AG09309 (cell line): ENCODE measurements around the gene ITIH4.
A peak's percentile ranks its signal among the peaks of the same experiment; 100 is the strongest.

Source experiments
- DNase-seq: peaks from one replicate; pipeline ENCODE4 v3.0.0-alpha.2; 2010; ENCODE audit warnings: low read depth
- H3K4me3 ChIP-seq: 2 replicates; pipeline ENCODE4 v1.5.1; 2011; ENCODE audit warnings: mild to moderate bottlenecking, low read depth, low read length, moderate library complexity; ENCODE audit not compliant: control insufficient read depth
- TF ChIP-seq, protein P1 (sequence below): IDR thresholded peaks from 2 replicates; pipeline ENCODE4 v1.5.1; 2011; ENCODE audit warnings: mild to moderate bottlenecking, low read depth, low read length, inconsistent platforms; ENCODE audit not compliant: insufficient read depth, control insufficient read depth; ENCODE audit errors: missing control alignments

The ITIH4 gene

DNA sequence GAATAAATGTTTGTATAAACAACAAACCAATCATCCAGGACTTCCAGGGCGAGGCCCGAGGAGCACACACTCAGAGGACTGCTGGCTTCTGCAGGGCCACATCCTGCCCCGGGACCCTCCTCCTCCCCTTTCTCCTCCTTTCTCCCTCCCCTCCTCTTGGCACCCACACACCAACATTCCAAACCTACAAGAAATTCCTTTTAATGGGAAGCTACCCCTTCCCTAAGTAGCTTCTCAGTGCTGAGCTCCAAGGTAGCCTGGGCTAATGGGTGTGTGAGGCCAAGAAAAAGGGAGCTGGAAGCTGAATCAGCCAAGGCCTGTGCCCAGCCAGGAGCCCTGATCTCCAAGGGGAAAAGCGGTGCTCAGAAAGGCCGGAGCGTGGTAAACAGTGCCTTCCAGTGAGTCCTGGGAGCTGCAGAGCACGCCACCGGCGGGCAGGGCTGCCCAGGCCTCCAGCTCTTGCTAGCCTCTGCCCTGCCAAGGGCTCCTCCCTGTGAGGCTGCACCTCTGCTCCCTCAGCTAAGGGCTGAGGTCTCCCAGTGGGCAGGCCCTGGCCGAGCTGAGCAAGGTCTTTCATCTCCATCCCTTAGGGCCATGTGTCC lies 32.0 kb downstream of the ITIH4 start:
- TF ChIP-seq, protein P1, sequence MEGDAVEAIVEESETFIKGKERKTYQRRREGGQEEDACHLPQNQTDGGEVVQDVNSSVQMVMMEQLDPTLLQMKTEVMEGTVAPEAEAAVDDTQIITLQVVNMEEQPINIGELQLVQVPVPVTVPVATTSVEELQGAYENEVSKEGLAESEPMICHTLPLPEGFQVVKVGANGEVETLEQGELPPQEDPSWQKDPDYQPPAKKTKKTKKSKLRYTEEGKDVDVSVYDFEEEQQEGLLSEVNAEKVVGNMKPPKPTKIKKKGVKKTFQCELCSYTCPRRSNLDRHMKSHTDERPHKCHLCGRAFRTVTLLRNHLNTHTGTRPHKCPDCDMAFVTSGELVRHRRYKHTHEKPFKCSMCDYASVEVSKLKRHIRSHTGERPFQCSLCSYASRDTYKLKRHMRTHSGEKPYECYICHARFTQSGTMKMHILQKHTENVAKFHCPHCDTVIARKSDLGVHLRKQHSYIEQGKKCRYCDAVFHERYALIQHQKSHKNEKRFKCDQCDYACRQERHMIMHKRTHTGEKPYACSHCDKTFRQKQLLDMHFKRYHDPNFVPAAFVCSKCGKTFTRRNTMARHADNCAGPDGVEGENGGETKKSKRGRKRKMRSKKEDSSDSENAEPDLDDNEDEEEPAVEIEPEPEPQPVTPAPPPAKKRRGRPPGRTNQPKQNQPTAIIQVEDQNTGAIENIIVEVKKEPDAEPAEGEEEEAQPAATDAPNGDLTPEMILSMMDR: no peak
- no peak overlapping the region for H3K4me3 ChIP-seq
- no peak for DNase-seq

DNA sequence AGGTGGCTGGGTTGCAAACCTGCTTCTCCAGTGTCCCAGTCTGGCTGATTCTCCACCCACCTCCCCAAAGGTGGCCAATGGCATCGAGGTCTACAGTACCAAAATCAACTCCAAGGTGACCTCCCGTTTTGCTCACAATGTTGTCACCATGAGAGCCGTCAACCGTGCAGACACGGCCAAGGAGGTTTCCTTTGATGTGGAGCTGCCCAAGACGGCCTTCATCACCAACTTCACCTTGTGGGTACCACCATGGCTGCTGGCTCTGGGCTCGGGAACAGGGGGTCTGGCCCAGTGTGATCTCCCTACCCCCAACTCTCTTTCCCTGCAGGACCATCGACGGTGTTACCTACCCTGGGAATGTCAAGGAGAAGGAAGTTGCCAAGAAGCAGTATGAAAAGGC lies 34.1 kb downstream of the ITIH4 start:
- H3K4me3 ChIP-seq: no peak overlapping the region
- TF ChIP-seq, protein P1: no peak
- no peak for DNase-seq

DNA sequence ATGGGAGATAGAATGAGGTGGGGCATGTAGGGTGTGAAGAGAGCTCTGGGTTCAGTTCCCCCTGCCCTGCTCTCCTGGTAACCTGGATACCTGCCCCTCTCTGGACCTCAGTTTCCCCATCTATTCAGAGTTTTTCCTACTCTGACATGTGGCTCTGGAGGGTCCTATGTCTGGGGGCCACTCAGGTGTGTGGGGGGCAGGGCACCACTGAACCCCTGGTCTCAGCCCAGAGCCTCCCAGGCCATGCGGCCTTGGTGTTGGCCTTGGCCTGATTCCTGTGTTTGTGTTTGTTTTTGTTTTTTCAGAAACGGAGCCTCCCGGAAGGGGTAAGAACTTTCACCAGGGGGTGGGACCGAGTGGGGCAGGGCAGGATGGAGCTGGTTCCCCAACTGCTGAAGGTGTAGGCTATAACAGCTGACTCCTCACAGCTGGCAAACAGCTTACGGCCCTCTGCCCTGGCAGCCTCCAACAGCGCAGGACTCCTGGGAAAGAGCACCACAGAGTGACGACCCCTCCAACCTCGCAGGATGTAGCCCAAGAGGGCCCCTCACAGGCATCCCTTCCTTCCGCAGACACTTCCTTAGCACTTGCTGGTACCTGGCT lies 35.1 kb downstream of the ITIH4 start:
- DNase-seq: no peak
- no peak overlapping the region for H3K4me3 ChIP-seq
- TF ChIP-seq, protein P1: no peak

DNA sequence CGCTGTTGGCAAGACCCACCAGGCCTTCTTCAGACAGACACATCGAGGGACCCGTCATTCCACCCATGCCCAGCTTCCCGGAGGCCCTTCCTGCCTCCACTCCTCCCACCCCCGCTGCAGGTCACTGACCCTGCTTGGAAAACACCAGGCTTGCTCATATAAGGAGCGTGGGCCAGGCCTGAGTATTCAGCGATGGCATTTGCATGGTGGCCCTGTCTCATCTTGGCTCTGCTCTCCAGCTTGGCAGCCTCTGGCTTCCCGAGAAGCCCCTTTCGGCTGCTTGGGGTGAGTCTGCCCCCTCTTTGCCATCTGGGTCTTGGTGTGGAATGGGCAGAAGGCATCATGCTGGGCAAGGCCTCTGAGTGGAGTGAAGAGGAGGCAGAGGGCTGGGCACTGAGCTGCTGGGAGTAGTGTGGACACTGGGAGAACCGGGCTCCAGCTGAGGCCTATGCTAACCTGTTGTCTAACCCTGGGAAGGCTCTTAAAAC lies 35.8 kb downstream of the ITIH4 start, which contains the start of gene ITIH3:
Gene ITIH3 (plus strand): TSS at position 185 of the 488 bp plus-strand sequence. CDS start 8 bp downstream, at position 193.
- no peak within 1 kb of the TSS for H3K4me3 ChIP-seq
- no peak for DNase-seq
- TF ChIP-seq, protein P1: no peak

DNA sequence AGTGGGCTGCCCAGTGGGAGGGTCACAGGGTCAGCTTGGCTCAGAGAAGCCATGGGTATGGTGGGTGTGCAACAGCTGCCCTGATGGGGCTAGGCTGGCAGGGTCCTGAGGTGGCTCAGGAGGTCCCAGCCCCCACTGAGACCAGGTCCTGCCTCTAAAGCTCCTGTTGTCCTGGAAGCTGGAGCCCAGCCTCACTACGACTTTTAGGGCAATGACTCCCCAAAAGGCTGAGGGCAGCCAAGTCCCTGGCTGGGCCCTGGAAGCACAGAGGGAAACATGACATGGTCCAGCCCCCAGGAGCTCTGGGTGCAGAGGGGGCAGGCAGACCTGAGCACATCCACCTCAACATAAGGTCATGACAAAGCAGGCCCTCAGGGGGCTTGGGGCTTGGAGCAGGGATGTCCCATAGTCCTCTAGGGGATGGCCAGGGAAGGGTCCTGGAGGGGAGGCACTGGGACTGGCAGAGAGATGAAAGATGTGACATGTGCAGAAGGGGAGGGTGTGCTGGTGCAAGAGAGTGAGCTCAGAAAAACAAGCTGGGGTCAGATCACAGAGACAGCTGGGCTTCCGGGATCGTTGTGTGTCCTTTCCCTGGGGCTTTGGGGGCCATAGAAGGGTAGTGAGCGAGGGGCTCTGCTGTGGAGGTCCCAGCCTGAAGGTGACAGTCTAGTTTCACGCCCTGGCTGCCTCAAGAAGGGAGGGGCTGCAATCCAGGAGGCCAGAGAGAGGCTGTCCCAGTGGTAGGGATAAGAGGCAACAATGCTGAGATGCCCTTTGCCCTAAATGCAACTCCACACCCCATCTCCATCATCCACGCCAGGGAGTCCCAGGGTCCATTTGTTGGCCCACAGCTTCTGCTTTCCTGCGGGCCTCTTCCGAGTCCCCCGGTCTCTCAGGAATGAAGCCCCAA lies 36.5 kb downstream of the ITIH4 start:
- no peak overlapping the region for H3K4me3 ChIP-seq
- TF ChIP-seq, protein P1: no peak
- no peak for DNase-seq

DNA sequence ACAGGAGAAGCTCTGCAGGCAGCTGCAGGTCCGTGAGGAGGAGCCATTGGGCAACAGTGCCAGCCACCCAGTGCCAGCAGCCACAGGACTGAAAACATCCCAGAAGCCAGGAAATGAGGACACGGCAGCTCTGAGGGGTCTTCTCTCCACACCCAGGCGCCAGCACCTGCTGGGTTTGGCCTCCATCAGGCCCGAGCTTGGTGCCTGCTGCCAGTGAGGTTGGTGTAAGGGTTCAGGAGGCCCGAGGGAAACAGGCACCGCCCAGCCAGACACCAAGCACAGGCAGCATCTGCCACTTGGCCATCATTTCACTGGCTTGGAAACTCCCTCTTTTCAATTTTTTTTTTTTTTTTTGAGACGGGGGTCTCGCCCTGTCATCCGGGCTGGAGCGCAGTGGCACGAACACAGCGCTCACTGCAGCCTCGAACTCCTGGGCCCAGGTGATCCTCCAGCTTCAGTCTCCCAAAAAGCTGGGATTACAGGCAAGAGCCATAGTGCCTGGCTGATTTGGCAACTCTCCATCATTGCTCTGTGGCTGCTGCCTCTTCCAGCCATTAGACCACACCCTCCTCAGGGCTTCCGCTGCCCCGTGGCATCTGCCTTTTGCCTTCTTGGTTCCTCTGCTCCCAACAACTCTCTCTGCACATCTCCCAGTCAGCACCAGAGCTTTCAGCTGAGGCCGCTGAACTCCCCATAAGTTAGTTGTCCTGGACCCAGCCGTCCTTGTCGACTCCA lies 37.3 kb downstream of the ITIH4 start:
- DNase-seq: peak; percentile 7
- TF ChIP-seq, protein P1: no peak
- no peak overlapping the region for H3K4me3 ChIP-seq
